Adrenal gland (tissue), 5 donors: ENCODE results near the gene PGK2.

Experiments
- CTCF ChIP-seq, 6 experiments: fragments of 450-650 bp in 4 of 6; fragments of 200-600 bp in 2 of 6; sonication (generic) in 1 of 6; IDR thresholded peaks; 1 replicate in 5 of 6; 2 replicates in 1 of 6; pipeline versions ENCODE4 v1.5.1 to v1.8.0; 2016 to 2021; ENCODE audit warnings: antibody characterized with exemption in 6 of 6, mild to moderate bottlenecking in 2 of 6, moderate library complexity in 1 of 6
- POLR2A ChIP-seq, 2 donors: fragments of 450-650 bp; IDR thresholded peaks; one replicate each; pipeline ENCODE4 v1.6.1; 2017; ENCODE audit warnings: antibody characterized with exemption in 2 of 2, mild to moderate bottlenecking in 2 of 2, moderate library complexity in 1 of 2
- donor health status: DM: no; HTN: no; CAD: no.

DNA sequence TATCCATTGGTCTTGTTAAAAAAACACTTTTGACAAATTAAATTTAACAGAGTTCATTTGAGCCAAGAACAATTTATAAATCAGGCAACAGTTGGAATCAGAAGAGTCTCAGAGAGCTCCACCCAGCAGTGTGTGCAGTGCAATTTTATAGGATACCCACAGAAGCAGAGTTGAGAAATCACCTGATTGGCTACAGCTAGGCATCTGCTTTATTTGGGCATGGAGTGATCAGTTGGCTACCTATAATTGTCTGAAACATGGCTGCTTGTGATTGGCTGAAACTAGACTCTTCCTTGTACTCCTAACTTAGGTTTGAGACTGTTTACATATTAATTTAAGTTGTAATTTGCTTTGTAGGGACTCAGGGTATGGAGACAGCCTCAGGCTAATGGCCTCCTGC, 12.0 kb downstream of the PGK2 start:
- TF ChIP-seq POLR2A (IDR thresholded peaks at IDR 0.05) = no peak
- TF ChIP-seq CTCF (IDR thresholded peaks at IDR 0.05) = no peak
